HL-60/S4 (cell line): Measurements from ENCODE around the gene GBX2.
"Not testable (repeated sequence)": the region's sequence is repeated elsewhere in the genome, so short reads cannot be mapped to it uniquely, and the experiment has no call there.

Source experiments
- in situ Hi-C: fragments of 300-500 bp; cut with MboI; formaldehyde crosslinking; loops from 2 replicates; pipeline ENCODE4 v1.14.3; 2022; ENCODE audit warnings: low sequenced_read_pairs

Gene GBX2

GRCh38 chr2:236157815-236158498, 10.2 kb downstream of the GBX2 start:
- in situ Hi-C loops = no loop called here

- in situ Hi-C loops = no loop called here
These were observed 10.8 kb downstream of the GBX2 start for GRCh38 chr2:236157366-236157765.

- in situ Hi-C loops = no loop called here
These were observed 11.4 kb downstream of the GBX2 start for GRCh38 chr2:236156860-236157194.

- in situ Hi-C loops = no loop called here
These were observed 11.9 kb downstream of the GBX2 start for GRCh38 chr2:236156095-236156859.

GRCh38 chr2:236155406-236155805, 12.8 kb downstream of the GBX2 start:
- in situ Hi-C loops = no loop called here

- in situ Hi-C loops = no loop called here
These were observed 21.8 kb downstream of the GBX2 start for GRCh38 chr2:236146436-236146835.

- in situ Hi-C loops = no loop called here
These were observed 24.4 kb downstream of the GBX2 start for GRCh38 chr2:236143811-236144210.

- in situ Hi-C loops = not testable (repeated sequence)
These were observed 26.6 kb downstream of the GBX2 start for GRCh38 chr2:236141616-236142015.

GRCh38 chr2:236137066-236137465, 31.1 kb downstream of the GBX2 start:
- in situ Hi-C loops = no loop called here

GRCh38 chr2:236136538-236136937, 31.6 kb downstream of the GBX2 start:
- in situ Hi-C loops = no loop called here

- in situ Hi-C loops = no loop called here
These were observed 34.7 kb downstream of the GBX2 start for GRCh38 chr2:236133410-236134012.

- in situ Hi-C loops = no loop called here
These were observed 37.0 kb downstream of the GBX2 start for GRCh38 chr2:236131073-236131692.

- in situ Hi-C loops = no loop called here
These were observed 37.7 kb downstream of the GBX2 start for GRCh38 chr2:236130349-236130998.

- in situ Hi-C loops = no loop called here
These were observed 38.3 kb downstream of the GBX2 start for GRCh38 chr2:236129935-236130334.

GRCh38 chr2:236128321-236128720, 39.9 kb downstream of the GBX2 start:
- in situ Hi-C loops = no loop called here

- in situ Hi-C loops = no loop called here
These were observed 41.2 kb downstream of the GBX2 start for GRCh38 chr2:236127010-236127409.

GRCh38 chr2:236125541-236125940, 42.6 kb downstream of the GBX2 start:
- in situ Hi-C loops = no loop called here

GRCh38 chr2:236124182-236124893, 43.8 kb downstream of the GBX2 start:
- in situ Hi-C loops = no loop called here

GRCh38 chr2:236123716-236124115, 44.5 kb downstream of the GBX2 start:
- in situ Hi-C loops = no loop called here

- in situ Hi-C loops = no loop called here
These were observed 46.0 kb downstream of the GBX2 start for GRCh38 chr2:236122236-236122635.

GRCh38 chr2:236121546-236121945, 46.6 kb downstream of the GBX2 start:
- in situ Hi-C loops = no loop called here
